Upper lobe of left lung (tissue), 4 donors: ENCODE results near the gene NKX6-2.

Experiments
- EP300 ChIP-seq, 4 donors: sonication (generic); formaldehyde crosslinking; IDR thresholded peaks; one replicate each; pipeline ENCODE4 v1.5.1; 2017; ENCODE audit warnings: antibody characterized with exemption in 4 of 4, control low read depth in 2 of 4
- POLR2A ChIP-seq, 4 donors: fragments of 450-650 bp; IDR thresholded peaks; one replicate each; pipeline ENCODE4 v1.5.1; 2016 to 2017; ENCODE audit warnings: antibody characterized with exemption in 4 of 4, mild to moderate bottlenecking in 2 of 4
- POLR2AphosphoS5 ChIP-seq, 2 donors: sonication (generic); formaldehyde crosslinking; IDR thresholded peaks; one replicate each; pipeline ENCODE4 v1.5.1; 2017; ENCODE audit warnings: antibody characterized with exemption in 2 of 2
- TF ChIP-seq, protein P1 (sequence below), 6 experiments: fragments of 450-650 bp in 4 of 6; fragments of 200-600 bp in 2 of 6; sonication (generic) in 2 of 6; IDR thresholded peaks; one replicate each; pipeline ENCODE4 v1.5.1; 2016 to 2019; ENCODE audit warnings: antibody characterized with exemption in 6 of 6

DNA sequence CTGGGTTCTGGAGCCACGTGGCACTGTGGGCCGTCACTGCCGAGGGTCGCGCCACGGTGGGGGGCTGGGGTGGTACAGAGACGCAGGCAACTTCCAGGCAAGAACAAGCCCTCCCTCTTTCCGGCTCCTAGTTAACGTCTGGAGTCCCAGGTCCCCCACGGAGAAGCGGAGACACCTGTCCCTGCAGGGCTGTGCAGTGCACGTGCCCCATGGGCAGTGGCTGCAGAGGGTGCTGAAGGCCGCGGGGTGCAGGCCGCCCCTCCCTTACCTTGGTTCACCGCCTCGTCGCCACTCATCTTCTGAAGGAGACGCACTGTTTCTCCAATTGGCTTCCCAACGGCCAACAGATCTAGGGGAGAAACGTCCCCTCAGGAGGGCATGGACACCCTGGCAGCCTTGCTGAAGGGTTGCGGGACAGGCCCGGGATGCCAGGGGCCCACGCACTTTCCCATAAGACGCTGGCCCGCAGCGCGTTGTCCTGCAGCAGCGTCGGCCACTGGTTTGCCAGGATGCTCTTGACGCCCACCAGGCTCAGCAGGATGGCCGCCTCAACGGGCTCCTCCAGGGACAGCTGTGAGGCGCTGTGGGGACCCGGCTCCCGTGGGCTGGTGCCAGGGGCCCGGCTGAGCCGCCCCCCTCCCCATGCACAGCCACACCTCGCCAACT is 24.3 kb upstream of the NKX6-2 start:
- TF ChIP-seq, protein P1, sequence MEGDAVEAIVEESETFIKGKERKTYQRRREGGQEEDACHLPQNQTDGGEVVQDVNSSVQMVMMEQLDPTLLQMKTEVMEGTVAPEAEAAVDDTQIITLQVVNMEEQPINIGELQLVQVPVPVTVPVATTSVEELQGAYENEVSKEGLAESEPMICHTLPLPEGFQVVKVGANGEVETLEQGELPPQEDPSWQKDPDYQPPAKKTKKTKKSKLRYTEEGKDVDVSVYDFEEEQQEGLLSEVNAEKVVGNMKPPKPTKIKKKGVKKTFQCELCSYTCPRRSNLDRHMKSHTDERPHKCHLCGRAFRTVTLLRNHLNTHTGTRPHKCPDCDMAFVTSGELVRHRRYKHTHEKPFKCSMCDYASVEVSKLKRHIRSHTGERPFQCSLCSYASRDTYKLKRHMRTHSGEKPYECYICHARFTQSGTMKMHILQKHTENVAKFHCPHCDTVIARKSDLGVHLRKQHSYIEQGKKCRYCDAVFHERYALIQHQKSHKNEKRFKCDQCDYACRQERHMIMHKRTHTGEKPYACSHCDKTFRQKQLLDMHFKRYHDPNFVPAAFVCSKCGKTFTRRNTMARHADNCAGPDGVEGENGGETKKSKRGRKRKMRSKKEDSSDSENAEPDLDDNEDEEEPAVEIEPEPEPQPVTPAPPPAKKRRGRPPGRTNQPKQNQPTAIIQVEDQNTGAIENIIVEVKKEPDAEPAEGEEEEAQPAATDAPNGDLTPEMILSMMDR (IDR thresholded peaks at IDR 0.05), result no peak
- TF ChIP-seq EP300 (IDR thresholded peaks at IDR 0.05) (no peak), POLR2A (IDR thresholded peaks at IDR 0.05) (no peak), POLR2AphosphoS5 (IDR thresholded peaks at IDR 0.05) (no peak)
